GM21737 (cell line): ENCODE data around the gene CLBA1.

Experiments used
- ATAC-seq: cut with Tn5 transposase; IDR thresholded peaks from one replicate; pipeline ENCODE4 v1.9.1; 2021; ENCODE audit warnings: mild to moderate bottlenecking, moderate library complexity; ENCODE audit not compliant: unreplicated experiment

CLBA1 gene

DNA sequence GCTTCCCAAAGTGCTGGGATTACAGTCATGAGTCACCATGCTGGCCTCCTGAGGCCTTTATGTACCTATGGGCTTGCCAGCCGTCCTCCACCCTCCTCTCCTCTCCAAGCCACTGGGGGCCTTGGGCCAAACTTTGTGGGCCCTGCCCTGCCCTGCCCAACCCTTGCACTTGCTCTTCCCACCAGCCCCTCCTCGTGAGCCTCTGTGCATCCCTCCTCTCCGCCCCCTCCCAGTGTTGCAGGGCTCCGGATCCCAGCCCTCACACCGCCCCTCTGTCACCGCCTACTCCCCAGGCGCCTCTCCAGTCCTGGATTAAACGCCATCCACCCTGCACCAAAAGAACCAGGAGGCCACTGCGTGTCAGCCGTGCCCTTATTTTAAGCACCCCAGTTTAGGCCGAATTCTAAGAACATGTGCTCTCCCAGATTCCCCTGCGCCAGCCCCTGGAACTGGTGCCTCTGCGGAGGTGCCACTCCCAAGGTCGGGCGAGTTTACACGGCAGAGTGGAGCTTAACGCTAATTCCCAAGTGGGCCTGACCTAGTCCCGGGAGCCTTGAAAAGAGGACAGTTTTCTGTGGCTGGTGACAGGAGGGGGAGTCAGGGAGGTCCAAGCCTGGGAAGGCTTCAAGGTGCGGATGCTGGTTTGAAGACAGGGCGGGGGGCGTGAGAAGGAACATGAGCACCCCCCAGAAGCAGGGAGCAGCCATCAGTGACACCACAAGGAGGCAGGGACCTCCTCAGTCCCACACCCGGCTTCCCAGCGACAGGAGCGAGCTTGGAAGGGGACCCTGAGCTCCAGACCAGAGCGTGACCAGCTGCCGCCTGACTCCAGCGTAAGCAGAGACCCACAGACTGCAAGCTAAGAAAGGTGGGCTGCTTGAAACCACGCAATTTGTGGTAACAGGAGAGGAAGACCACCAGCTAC is 56.5 kb downstream of the CLBA1 start:
- ATAC-seq: no peak

DNA sequence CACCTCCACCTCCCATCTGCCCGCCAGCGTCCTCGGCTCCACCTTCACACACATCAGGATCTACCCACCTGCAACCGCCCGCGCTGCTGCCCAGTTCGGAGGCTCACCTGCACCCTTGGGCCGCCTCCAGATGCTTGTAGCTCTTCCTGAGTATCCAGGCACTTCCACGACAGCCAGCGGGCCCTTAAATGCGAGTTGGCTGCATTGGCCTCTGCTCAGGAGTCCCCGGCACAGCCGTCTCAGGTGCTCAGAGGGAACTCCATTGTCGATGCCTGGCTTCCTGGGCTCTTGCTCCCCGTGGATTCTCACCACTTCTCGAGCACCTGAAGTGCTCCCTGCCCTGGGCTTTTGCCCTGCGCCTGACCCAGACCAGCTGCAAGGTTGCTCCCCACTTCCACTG is 57.2 kb downstream of the CLBA1 start:
- ATAC-seq: no peak

DNA sequence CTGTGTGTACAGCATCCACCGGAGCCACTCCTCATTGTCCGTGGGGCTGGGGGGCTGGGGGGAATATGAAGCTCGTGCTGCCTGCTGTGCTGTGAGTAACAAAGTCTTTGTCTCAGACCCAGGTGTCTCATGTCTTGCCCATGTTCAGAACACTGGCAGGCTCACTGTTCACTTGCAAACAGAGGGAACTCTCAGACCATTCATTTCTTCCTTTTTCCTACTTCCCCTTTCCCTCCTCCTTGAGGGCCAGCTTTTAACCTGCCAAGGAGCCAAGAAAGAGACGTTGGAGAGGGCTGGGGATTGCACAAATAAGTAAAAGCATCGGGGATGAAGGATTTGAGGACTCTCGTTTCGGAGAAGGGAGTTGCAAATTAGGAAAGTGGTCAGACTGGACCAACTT is 58.1 kb downstream of the CLBA1 start:
- ATAC-seq: no peak
